NCI-H82 (cell line): Measurements from ENCODE around the gene RDH14.

Experiments used
- DNase-seq: peaks from one replicate; lab custom pipeline; 2025; lab: John Stamatoyannopoulos, UW

The RDH14 gene

GRCh38 chr2:18520451-18521425, 39.7 kb downstream of the RDH14 start:
- DNase-seq: peak; percentile 93

GRCh38 chr2:18519914-18520450, 40.5 kb downstream of the RDH14 start:
- DNase-seq: peak; percentile 32

GRCh38 chr2:18518116-18519111, 42.0 kb downstream of the RDH14 start:
- DNase-seq: no peak

- DNase-seq: no peak
These were observed 43.1 kb downstream of the RDH14 start for GRCh38 chr2:18517386-18517785.

- no peak for DNase-seq
These were observed 44.3 kb downstream of the RDH14 start for GRCh38 chr2:18516112-18516511.

- DNase-seq: no peak
These were observed 45.7 kb downstream of the RDH14 start for GRCh38 chr2:18514526-18515461.

GRCh38 chr2:18510775-18511174, 49.7 kb downstream of the RDH14 start:
- no peak for DNase-seq

GRCh38 chr2:18506883-18507509, 53.5 kb downstream of the RDH14 start:
- no peak for DNase-seq

- DNase-seq: no peak
These were observed 54.6 kb downstream of the RDH14 start for GRCh38 chr2:18505703-18506341.
